WI38 (cell line): Measurements from ENCODE around the gene F13A1.

ENCODE experiments used
- H3K4me3 ChIP-seq: 2 replicates; pipeline ENCODE4 v1.5.1; 2011; ENCODE audit warnings: low read depth, mild to moderate bottlenecking, control low read depth, low read length
- CTCF ChIP-seq: IDR thresholded peaks from 2 replicates; pipeline ENCODE4 v1.5.1; 2012; ENCODE audit warnings: low read depth, mild to moderate bottlenecking, control low read depth, low read length

Gene F13A1

GRCh38 chr6:6148192-6148815 is 172.2 kb downstream of the F13A1 start:
- H3K4me3 ChIP-seq: no peak overlapping the region
- no peak for TF ChIP-seq CTCF

GRCh38 chr6:6131492-6132109 is 188.9 kb downstream of the F13A1 start:
- no peak for TF ChIP-seq CTCF
- H3K4me3 ChIP-seq: no peak overlapping the region

GRCh38 chr6:6125495-6125894 is 195.0 kb downstream of the F13A1 start:
- no peak overlapping the region for H3K4me3 ChIP-seq
- TF ChIP-seq CTCF: no peak

GRCh38 chr6:6123803-6124202 is 196.7 kb downstream of the F13A1 start:
- TF ChIP-seq CTCF: no peak
- H3K4me3 ChIP-seq: no peak overlapping the region

- TF ChIP-seq CTCF: no peak
- no peak overlapping the region for H3K4me3 ChIP-seq
These were observed 198.5 kb downstream of the F13A1 start for GRCh38 chr6:6121943-6122342.

- no peak for TF ChIP-seq CTCF
- no peak overlapping the region for H3K4me3 ChIP-seq
These were observed 214.9 kb downstream of the F13A1 start for GRCh38 chr6:6105472-6106036.
